Measurements from ENCODE around the gene SPATA4. TPM values are rescaled to one million over a fixed set of nuclear protein-coding genes. Genes with fewer than 3 reads are reported as not detected.

The SPATA4 gene
- total RNA-seq, 2 experiments from 2014 or later, result not detected

DNA sequence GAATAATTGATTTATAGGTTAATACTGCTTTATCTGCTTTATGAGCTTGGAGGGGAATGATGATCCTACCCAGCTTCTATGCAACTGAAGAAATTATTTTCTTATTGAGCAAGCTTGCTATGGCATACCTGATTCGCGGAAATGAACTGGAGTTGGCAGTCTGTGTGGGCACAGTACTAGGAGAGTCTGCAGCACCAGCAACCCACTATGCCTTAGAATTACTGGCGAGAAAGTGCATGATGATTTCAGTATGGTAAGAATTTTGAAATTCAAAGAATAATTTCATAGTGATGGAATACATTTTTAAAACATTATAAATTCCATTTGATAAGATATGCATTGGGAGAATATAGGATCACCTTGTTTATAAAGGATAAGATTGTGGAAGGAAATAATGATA lies 32.3 kb downstream of the SPATA4 start:
- Mint-ChIP-seq H3K9me3 (no peaks in the 10 kb centered on the region), H3K27ac (no peak overlapping the region), H3K36me3 (ENCODE audit: low read depth) (no peaks in the 10 kb centered on the region), H3K27me3 (peaks cover 4% of the 10 kb centered on the region), H3K4me1 (ENCODE audit: low read depth) (no peaks in the 10 kb centered on the region), H3K4me3 (no peak overlapping the region)
- POLR2A ChIA-PET, result no interaction called here
- no peak for ATAC-seq
- intact Hi-C loops (cut with micrococcal nuclease), result no loop called here
- DNase-seq, result no peak
- CTCF ChIA-PET, result interaction anchor here (1.9 kb wide), 1 partner anchor 12 kb away, joined by 6 read pairs; no protein-coding TSS in a partner anchor
- TF ChIP-seq, protein P1, sequence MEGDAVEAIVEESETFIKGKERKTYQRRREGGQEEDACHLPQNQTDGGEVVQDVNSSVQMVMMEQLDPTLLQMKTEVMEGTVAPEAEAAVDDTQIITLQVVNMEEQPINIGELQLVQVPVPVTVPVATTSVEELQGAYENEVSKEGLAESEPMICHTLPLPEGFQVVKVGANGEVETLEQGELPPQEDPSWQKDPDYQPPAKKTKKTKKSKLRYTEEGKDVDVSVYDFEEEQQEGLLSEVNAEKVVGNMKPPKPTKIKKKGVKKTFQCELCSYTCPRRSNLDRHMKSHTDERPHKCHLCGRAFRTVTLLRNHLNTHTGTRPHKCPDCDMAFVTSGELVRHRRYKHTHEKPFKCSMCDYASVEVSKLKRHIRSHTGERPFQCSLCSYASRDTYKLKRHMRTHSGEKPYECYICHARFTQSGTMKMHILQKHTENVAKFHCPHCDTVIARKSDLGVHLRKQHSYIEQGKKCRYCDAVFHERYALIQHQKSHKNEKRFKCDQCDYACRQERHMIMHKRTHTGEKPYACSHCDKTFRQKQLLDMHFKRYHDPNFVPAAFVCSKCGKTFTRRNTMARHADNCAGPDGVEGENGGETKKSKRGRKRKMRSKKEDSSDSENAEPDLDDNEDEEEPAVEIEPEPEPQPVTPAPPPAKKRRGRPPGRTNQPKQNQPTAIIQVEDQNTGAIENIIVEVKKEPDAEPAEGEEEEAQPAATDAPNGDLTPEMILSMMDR (IDR thresholded peaks at IDR 0.05), result no peak

DNA sequence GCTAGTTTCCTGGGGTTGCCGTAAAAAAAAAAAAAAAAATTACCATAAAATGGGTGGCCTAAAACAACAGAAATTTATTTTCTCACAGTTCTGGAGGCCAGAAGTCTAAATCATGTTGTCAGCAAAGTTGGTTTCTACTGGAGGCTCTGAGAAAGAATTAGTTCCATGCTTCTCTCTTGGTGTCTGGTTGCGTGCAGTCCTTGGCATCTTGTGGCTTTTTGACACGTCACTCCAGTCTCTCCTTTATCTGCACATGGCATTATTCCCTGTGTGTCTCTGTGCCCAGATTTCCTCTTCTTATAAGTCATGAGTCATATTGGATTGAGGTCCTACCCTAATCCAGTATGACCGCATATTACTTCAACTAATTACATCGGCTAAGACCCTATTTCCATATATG lies 38.7 kb downstream of the SPATA4 start:
- ChIA-PET POLR2A (no interaction called here), CTCF (interaction anchor here (1.4 kb wide), 1 partner anchor 10 kb away, joined by 5 read pairs; no protein-coding TSS in a partner anchor)
- Mint-ChIP-seq H3K36me3 (ENCODE audit: low read depth) (no peaks in the 10 kb centered on the region), H3K27ac (no peak overlapping the region), H3K9me3 (no peaks in the 10 kb centered on the region), H3K27me3 (peaks cover 2% of the 10 kb centered on the region), H3K4me3 (no peak overlapping the region), H3K4me1 (ENCODE audit: low read depth) (no peaks in the 10 kb centered on the region)
- TF ChIP-seq, protein P1 (IDR thresholded peaks at IDR 0.05), result no peak
- intact Hi-C loops (cut with micrococcal nuclease), result no loop called here
- DNase-seq (no peak), ATAC-seq (no peak)

DNA sequence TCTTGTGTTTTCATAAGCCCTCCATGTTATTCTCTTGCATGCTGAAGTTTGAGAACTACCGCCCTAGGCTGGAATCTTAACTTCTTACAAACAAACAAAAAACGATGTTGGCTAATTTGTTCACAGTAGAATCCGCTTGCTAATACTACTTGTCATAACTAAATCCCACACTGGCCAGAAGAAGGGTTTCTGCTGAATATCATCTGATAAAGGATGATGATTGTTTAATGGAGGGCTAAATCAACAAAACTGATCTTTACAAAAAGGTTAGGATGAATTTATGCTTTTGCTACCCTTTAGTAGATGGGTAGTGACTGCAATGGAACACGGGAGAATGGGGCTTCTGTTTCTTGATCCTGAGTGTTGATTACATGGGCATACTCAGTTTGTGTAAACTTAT lies 42.3 kb downstream of the SPATA4 start:
- ChIA-PET POLR2A (no interaction called here), CTCF (interaction anchor here (1.4 kb wide), 1 partner anchor 188 kb away, joined by 4 read pairs; no protein-coding TSS in a partner anchor)
- no peak overlapping the region for H3K4me3 Mint-ChIP-seq

DNA sequence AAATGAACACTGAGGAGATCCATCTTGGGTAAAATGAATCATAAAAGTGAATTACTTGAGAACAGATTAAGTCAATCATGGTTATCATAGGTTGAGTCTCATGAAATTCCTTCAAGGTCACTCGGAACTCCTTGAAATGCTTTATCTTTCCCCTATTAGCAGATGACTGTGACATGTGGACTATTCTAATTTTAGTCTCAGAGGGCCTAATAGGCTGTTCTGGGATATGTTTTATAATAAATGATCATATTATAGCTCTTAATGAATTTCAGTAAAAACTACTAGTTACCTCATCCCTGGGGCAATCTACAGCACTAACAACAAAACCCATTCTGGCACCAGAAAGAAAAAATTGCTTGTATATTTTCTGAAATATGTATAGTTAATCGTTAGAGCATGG lies 44.7 kb downstream of the SPATA4 start:
- DNase-seq (no peak), ATAC-seq (no peak)
- no peak overlapping the region for H3K4me3 Mint-ChIP-seq
- TF ChIP-seq, protein P1 (IDR thresholded peaks at IDR 0.05), result no peak
- H3K27me3 Mint-ChIP-seq, result no peaks in the 10 kb centered on the region
- H3K9me3 Mint-ChIP-seq, result no peaks in the 10 kb centered on the region
- ChIA-PET POLR2A (no interaction called here), CTCF (interaction anchor here (0.9 to 3.3 kb wide), 9 partner anchors 12 to 190 kb away, joined by 3 to 29 read pairs (median 4); no protein-coding TSS in a partner anchor)
- H3K4me1 Mint-ChIP-seq (ENCODE audit: low read depth), result no peaks in the 10 kb centered on the region
- H3K36me3 Mint-ChIP-seq (ENCODE audit: low read depth), result no peaks in the 10 kb centered on the region
- intact Hi-C loops (cut with micrococcal nuclease), result loop anchor here (5.0 kb wide), 1 partner anchor 192 kb away; no protein-coding TSS in a partner anchor
- no peak overlapping the region for H3K27ac Mint-ChIP-seq

More for the DNA sequence above, 42.3 kb downstream of the SPATA4 start:
- no peaks in the 10 kb centered on the region for H3K9me3 Mint-ChIP-seq
- DNase-seq (no peak), ATAC-seq (no peak)
- intact Hi-C loops (cut with micrococcal nuclease), result loop anchor here (5.0 kb wide), 1 partner anchor 189 kb away; no protein-coding TSS in a partner anchor
- H3K4me1 Mint-ChIP-seq (ENCODE audit: low read depth), result no peaks in the 10 kb centered on the region
- H3K27ac Mint-ChIP-seq, result no peak overlapping the region
- no peaks in the 10 kb centered on the region for H3K36me3 Mint-ChIP-seq (ENCODE audit: low read depth)
- no peaks in the 10 kb centered on the region for H3K27me3 Mint-ChIP-seq
- TF ChIP-seq, protein P1 (IDR thresholded peaks at IDR 0.05), result no peak

DNA sequence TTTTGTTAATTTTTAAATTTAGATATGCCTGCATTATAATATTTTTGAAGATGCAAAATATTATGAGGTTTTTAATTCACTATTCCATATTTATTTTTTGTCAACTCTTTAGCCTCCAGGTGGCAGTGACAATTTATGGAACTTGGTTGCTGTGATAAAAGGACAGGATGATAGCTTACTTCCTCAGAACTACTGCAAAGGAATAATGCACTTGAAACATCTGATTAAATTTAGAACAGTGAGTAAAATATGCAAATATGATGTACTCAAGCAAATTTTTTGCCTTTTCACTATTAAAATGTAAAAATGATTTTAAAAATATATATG lies 45.1 kb downstream of the SPATA4 start:
- POLR2A ChIA-PET, result no interaction called here
- no peaks in the 10 kb centered on the region for H3K9me3 Mint-ChIP-seq
- DNase-seq, result no peak

More for the DNA sequence above, 45.1 kb downstream of the SPATA4 start:
- no peaks in the 10 kb centered on the region for H3K27me3 Mint-ChIP-seq
- H3K36me3 Mint-ChIP-seq (ENCODE audit: low read depth), result no peaks in the 10 kb centered on the region
- ATAC-seq, result no peak
- no peak overlapping the region for H3K27ac Mint-ChIP-seq
- TF ChIP-seq, protein P1 (IDR thresholded peaks at IDR 0.05), result no peak
- CTCF ChIA-PET, result interaction anchor here (0.9 to 3.3 kb wide), 9 partner anchors 12 to 190 kb away, joined by 3 to 29 read pairs (median 4); no protein-coding TSS in a partner anchor
- intact Hi-C loops (cut with micrococcal nuclease), result loop anchor here (5.0 kb wide), 1 partner anchor 192 kb away; no protein-coding TSS in a partner anchor
- H3K4me1 Mint-ChIP-seq (ENCODE audit: low read depth), result no peaks in the 10 kb centered on the region
- no peak overlapping the region for H3K4me3 Mint-ChIP-seq
